HG03196 (cell line): ENCODE data around the gene SLC38A4.
"Not testable (repeated sequence)": the region's sequence is repeated elsewhere in the genome, so short reads cannot be mapped to it uniquely, and the experiment has no call there.

Experiments used
- ATAC-seq: cut with Tn5 transposase; IDR thresholded peaks from one replicate; pipeline ENCODE4 v1.9.1; 2021; ENCODE audit not compliant: unreplicated experiment

Gene SLC38A4, protein sequence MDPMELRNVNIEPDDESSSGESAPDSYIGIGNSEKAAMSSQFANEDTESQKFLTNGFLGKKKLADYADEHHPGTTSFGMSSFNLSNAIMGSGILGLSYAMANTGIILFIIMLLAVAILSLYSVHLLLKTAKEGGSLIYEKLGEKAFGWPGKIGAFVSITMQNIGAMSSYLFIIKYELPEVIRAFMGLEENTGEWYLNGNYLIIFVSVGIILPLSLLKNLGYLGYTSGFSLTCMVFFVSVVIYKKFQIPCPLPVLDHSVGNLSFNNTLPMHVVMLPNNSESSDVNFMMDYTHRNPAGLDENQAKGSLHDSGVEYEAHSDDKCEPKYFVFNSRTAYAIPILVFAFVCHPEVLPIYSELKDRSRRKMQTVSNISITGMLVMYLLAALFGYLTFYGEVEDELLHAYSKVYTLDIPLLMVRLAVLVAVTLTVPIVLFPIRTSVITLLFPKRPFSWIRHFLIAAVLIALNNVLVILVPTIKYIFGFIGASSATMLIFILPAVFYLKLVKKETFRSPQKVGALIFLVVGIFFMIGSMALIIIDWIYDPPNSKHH

DNA sequence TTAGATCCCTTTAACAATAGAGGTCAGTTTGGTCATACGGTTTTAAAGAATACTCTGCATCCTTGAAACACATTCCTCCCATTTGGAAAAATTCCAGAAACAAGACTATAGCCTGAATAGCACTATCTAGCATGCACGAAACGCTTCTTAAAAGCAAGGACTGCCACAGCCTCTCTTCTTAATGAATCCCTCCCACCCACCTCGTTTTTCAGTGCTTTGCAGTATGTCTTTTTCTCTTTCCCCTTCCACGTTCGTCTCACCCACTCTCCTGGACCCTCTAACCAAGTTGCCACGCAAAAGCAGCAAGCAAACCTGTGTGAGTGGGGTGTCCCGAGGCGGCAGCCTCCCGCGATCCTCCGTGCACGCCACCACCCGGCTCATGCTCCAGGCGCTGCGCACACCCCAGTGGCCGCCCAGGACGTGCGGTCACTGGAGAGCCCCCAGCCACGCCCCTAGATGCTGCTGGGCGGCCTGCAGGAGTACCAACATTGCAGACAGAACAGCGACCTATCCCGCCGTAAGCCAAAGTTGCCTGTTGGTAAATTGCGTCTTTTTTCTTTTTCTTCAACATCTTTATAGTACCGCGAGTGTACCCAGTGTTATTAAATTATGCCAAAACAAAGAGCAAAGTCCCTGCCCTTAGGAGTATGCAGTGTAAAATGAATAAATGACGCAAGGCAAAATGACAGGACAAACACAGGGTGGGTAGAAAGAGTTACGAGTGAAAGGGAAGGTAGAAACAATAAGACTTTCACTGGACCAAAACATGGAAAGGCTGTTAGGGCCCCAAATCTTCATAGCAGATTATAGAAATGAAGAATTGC, at the start of gene SLC38A4:
SLC38A4 (minus strand) TSS at position 407 of the 824 bp plus-strand sequence. CDS start 32,926 bp downstream, outside the sequence.
- ATAC-seq: no peak

DNA sequence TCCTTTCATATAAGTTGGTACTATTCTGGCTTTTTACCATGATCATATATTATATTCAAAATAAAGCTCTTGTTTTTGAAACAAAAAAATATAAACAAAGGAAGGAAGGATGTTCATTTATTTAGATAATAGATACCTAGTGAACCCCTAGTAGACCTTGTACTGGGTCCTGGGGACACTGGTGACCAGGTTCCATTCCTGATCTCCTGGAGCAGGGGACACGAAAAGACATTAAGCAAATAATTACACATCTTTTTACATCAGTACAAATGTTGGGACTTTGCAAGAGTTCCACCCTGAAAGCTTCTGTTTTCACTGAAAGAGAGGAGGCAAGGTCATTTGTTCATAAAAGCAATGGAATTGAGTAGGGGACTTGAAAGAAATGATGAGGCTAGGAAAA, 49.3 kb upstream of the SLC38A4 start:
- ATAC-seq: no peak

GRCh38 chr12:46874642-46875041, 48.8 kb upstream of the SLC38A4 start:
- ATAC-seq: no peak

- no peak for ATAC-seq
These were observed 46.3 kb upstream of the SLC38A4 start for GRCh38 chr12:46872135-46872534.

DNA sequence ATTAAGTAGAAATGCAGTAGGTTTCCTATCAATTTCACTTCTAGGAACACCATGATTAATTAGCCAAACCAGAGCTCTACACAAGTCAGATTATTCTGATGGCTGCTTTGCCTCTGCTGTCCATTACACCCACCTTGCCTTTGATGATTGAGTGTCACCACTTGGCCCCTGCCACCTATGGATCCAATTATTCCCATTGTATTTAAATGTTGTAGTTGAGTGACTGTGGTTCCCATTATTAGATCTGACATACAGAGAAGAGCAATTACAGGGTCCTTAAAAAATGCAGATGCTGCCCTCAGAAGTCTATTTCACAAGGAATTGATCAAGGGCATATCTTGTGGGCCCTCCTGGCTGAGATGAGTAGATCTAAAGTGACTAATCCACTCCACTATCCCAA, 39.5 kb upstream of the SLC38A4 start:
- ATAC-seq: no peak

DNA sequence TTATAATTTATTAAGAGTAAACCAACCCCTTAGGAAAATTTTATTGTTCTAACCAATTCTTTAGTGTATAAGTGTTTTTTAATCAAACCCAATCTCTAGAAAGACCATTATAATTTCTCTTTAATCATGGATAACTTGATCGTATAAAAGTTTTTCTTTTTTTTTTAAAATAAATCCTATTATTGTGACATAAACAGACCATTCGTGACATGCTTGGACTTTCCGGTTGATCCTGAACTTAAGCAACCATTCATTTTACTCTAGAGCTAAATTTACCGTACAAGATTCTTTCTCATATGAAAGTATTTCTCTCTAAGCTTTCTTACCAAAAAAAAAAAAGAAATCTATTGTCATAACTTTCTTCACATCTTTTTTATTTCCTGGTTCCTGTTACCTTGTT, 32.6 kb upstream of the SLC38A4 start:
- no peak for ATAC-seq

- ATAC-seq: no peak
These were observed 31.7 kb upstream of the SLC38A4 start for GRCh38 chr12:46857486-46857885.

- ATAC-seq: no peak
These were observed 30.0 kb upstream of the SLC38A4 start for GRCh38 chr12:46855760-46856159.

GRCh38 chr12:46854188-46854587, 28.4 kb upstream of the SLC38A4 start:
- ATAC-seq: not testable (repeated sequence)

DNA sequence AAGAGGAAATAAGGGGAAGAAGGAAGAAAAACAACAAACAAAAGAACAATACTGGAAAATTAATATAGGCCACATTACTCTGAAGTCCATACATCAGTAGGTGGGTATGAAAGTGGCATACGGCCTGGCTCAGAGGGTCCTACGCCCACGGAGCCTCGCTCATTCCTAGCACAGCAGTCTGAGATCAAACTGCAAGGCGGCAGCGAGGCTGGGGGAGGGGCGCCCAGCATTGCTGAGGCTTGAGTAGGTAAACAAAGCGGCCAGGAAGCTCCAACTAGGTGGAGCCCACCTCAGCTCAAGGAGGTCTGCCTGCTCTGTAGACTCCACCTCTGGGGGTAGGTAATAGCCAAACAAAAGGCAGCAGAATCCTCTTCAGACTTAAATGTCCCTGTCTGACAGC, 23.0 kb upstream of the SLC38A4 start:
- not testable (repeated sequence) for ATAC-seq

- no peak for ATAC-seq
These were observed 21.2 kb upstream of the SLC38A4 start for GRCh38 chr12:46847001-46847400.

GRCh38 chr12:46843811-46844210, 18.0 kb upstream of the SLC38A4 start:
- no peak for ATAC-seq

GRCh38 chr12:46841891-46842290, 16.1 kb upstream of the SLC38A4 start:
- no peak for ATAC-seq

DNA sequence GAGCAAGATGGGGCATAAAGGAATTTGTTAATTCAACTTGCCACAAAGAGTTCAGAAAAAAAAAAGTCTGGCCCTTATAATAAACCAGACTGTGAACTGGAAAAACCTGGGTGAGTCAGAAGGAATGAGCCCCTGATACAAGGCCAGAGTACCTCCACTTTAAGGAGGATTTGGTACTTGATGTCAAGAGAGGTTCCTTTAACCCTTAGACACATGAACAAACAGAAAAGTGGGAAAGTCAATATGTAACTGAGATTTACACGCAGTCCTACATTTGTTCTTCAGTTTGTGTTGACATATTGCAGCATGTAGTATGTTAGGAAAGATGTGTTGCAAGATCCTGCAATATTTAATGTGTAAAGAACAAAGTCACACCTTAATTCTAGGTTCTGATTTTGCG, 14.2 kb upstream of the SLC38A4 start:
- ATAC-seq: no peak

DNA sequence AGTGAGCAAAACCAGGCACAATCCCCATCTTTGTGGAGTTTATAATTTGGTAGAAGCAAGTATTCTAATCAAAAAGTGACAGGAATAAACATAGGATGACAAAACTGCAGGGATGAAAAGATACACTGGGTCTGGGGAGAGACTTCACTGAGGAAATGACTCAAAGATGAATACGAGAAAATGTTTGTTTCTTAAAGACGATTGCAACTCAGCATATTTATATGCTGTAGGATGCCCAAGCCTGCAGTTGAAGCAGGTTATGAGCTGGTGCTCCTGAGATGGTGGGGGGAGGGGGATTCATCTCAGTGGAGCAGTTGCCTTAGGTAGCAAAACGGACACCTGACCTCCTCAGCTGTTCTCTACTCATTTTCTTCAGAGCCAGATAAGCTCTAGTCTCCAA, 13.4 kb upstream of the SLC38A4 start:
- ATAC-seq: no peak

DNA sequence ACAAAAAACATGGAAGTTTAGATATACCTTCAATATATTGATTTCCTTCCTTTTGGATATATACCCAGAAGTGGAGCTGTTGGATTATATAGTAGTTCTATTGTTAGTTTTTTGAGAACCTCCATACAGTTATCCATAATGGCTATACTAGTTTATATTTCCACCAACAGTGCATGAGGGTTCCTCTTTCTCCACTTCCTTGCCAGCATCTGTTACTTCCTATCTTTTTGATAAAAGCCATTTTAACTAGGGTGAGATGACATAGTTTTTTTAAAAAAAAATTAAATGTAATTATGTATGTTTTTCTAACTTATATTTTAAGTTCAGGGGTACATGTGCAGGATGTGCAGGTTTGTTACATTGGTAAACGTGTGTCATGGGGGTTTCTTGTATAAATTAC, 10.0 kb upstream of the SLC38A4 start:
- no peak for ATAC-seq

- ATAC-seq: no peak
These were observed 6.4 kb upstream of the SLC38A4 start for GRCh38 chr12:46832130-46832704.

DNA sequence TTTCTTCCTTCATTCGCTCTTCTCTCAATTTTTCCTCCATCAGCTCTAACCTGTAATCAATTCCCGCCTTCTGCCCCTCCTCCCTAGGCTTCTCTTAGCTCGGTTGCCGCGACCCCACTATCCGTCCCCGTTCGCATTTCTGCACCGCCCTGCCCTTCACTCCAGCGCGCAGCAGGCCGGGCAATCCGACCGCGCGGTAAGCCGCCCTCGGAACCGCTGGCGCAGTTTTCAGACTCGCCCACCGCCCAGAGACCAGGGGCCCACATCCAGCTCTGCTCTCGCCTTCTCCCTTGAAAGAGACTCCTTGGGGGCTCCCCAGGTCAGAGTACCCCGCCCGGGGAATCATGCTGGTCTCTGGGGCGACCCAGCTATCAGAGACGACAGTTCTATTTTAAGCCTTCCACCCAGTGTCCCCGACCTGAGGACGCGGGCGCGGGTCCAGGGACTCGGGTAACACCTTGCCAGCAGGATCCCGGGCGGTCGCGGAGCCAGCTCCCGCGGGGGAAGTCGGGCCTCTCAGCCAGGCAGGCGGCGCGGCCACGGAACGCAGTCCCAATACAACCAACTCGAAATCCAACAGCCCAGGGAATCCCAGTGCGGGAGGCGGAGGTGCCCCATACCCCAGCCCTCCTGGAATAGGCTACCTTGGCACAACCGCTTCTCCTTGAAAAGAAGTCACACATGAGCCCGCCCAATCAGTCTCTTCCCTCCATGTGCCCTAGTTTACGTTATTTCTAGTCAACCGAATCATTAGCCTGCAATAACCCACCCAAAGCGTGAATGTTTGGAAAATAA, 5.7 kb upstream of the SLC38A4 start:
- ATAC-seq: no peak

DNA sequence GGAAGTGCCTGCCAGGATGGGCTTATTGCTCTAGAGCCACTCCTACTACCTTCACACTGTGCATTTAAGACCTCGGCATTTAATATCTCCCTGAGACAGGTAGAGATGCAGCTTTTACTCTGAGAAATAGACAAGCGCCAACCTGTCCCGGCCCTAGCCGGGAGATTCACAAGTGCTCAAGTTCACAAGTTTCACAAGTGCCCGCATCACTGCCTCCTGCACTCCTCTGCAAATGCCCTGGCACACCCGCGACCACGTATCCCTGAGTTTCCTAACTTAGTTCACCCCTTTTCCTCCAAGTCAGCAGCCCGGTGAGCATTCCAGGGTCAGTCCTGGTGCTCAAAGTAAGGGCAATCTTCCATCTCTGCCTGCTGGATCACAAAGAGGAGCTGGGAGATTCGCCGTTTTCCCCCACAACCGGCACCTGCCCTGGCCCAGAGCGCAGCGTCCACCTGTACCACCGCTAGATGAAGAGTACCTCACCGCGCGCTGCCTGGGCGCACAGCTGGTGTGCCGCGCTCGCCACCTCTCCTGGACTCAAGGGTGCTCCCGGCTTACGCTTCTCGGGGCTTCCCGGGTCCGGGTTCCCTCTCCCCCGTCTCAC, 5.0 kb upstream of the SLC38A4 start:
- no peak for ATAC-seq

GRCh38 chr12:46824709-46825108, 1.1 kb downstream of the SLC38A4 start:
- ATAC-seq: no peak
